Measurements from ENCODE around the gene ARHGEF39.

DNA sequence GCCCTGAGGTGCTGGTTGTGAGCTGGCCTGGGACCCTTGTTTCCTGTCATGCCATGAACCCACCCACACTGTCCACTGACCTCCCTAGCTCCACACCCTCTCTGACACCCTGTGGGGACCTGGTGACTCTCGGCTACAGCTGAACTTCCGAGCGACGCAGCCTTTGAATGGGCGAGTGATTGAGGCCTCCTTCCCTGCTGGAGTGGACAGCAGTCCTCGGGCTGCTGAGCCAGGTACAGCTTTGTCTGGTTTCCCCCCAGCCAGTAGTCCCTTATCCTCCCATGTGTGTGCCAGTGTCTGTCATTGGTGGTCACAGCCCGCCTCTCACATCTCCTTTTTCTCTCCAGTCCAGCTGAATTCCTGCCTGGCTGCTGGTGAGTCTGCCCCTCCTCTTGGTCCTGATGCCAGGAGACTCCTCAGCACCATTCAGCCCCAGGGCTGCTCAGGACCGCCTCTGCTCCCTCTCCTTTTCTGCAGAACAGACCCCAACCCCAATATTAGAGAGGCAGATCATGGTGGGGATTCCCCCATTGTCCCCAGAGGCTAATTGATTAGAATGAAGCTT lies 14.9 kb upstream of the ARHGEF39 start:
- TF ChIP-seq TSHZ2 (CRISPR knock-in tag; IDR thresholded peaks at IDR 0.05) = no peak
- no peak for TF ChIP-seq RARB (CRISPR knock-in tag; IDR thresholded peaks at IDR 0.05)
- no peak for TF ChIP-seq ZFP30 (CRISPR knock-in tag; IDR thresholded peaks at IDR 0.05)
- TF ChIP-seq ZNF565 (CRISPR knock-in tag; conservative IDR thresholded peaks at IDR 0.05; ENCODE audit: low read depth) = no peak
- no peak for TF ChIP-seq TCF4 (CRISPR knock-in tag; IDR thresholded peaks at IDR 0.05; ENCODE audit: borderline replicate concordance)
- TF ChIP-seq BACH2 (CRISPR knock-in tag; IDR thresholded peaks at IDR 0.05; ENCODE audit: borderline replicate concordance) = no peak
- TF ChIP-seq ZFP3 (CRISPR knock-in tag; IDR thresholded peaks at IDR 0.05) = no peak
- TF ChIP-seq TOX (CRISPR knock-in tag; IDR thresholded peaks at IDR 0.05; ENCODE audit: borderline replicate concordance) = no peak
- no peak for TF ChIP-seq CSDC2 (CRISPR knock-in tag; IDR thresholded peaks at IDR 0.05)
- TF ChIP-seq SNAI2 (CRISPR knock-in tag; IDR thresholded peaks at IDR 0.05) = no peak
- TF ChIP-seq, protein P1, sequence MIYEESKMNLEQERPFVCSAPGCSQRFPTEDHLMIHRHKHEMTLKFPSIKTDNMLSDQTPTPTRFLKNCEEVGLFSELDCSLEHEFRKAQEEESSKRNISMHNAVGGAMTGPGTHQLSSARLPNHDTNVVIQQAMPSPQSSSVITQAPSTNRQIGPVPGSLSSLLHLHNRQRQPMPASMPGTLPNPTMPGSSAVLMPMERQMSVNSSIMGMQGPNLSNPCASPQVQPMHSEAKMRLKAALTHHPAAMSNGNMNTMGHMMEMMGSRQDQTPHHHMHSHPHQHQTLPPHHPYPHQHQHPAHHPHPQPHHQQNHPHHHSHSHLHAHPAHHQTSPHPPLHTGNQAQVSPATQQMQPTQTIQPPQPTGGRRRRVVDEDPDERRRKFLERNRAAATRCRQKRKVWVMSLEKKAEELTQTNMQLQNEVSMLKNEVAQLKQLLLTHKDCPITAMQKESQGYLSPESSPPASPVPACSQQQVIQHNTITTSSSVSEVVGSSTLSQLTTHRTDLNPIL (CRISPR knock-in tag; IDR thresholded peaks at IDR 0.05; ENCODE audit: low read depth) = no peak
- TF ChIP-seq, protein P2, sequence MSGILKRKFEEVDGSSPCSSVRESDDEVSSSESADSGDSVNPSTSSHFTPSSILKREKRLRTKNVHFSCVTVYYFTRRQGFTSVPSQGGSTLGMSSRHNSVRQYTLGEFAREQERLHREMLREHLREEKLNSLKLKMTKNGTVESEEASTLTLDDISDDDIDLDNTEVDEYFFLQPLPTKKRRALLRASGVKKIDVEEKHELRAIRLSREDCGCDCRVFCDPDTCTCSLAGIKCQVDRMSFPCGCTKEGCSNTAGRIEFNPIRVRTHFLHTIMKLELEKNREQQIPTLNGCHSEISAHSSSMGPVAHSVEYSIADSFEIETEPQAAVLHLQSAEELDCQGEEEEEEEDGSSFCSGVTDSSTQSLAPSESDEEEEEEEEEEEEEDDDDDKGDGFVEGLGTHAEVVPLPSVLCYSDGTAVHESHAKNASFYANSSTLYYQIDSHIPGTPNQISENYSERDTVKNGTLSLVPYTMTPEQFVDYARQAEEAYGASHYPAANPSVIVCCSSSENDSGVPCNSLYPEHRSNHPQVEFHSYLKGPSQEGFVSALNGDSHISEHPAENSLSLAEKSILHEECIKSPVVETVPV (CRISPR knock-in tag; IDR thresholded peaks at IDR 0.05) = no peak
- TF ChIP-seq ZC3H10 (CRISPR knock-in tag; IDR thresholded peaks at IDR 0.05) = no peak
